ENCODE measurements around the gene SHH. TPM values are rescaled to one million over a fixed set of nuclear protein-coding genes. Genes with fewer than 3 reads are reported as not detected.
"Not testable (repeated sequence)": the region's sequence is repeated elsewhere in the genome, so short reads cannot be mapped to it uniquely, and the experiment has no call there.

SHH gene
- total RNA-seq, 1 experiment from 2014 or later = not detected

DNA sequence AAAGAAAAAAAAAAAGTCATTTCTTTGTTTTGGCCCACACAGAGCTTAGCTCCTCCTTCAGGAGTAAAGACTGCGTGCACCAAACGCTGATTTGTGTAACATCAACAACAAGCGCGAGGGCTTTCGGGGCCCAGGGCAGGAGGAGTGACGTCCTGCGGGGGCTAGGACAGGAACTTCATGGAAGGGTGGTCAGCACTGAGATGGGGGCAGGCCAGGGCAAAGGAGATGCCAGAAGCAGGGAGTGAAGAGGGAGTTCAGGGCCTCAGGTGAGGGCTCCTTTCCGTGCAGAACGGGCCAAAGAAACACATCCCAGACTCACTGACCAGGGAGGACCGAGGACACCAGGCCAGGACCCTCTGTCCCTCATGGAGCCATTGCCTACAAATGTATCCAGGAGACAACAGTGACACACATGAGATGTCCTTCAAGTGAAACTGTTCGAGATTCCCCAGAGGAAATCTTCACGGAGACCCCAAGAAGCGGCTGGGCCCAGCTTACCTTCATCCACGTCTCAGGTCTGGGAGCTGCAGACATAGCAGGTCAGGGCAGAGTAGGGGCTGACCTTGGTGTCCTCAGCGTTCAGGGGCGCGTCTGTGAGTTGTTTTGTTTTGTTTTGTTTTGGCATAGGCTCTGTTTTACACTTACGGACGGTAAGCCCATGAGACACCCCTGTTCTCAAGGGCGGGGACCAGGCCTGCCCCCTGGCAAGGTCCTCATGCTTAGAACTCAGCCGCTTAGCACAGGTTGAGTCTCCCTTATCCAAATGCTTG lies 30.4 kb upstream of the SHH start:
- DNase-seq (ENCODE audit: low read depth) = no peak

DNA sequence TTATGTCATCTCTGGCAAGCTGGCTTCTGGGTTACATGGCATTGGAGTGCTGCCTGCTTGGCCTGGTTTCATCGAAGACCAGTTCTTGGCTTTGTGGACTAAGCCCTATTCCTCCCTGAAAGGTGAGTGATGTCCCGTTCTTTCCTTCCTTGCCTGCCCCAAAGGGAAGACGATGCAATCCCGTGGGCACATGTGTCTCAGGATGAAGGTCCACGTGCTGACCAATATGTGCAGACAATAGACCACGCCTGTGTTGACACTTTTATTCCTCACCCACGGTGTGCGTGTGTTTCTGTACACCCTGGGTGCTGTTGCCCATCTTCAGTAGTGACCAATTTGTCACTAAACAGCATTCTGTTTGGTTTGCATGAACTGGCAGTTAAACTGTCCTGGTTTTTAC lies 28.6 kb upstream of the SHH start:
- DNase-seq (ENCODE audit: low read depth) = no peak

DNA sequence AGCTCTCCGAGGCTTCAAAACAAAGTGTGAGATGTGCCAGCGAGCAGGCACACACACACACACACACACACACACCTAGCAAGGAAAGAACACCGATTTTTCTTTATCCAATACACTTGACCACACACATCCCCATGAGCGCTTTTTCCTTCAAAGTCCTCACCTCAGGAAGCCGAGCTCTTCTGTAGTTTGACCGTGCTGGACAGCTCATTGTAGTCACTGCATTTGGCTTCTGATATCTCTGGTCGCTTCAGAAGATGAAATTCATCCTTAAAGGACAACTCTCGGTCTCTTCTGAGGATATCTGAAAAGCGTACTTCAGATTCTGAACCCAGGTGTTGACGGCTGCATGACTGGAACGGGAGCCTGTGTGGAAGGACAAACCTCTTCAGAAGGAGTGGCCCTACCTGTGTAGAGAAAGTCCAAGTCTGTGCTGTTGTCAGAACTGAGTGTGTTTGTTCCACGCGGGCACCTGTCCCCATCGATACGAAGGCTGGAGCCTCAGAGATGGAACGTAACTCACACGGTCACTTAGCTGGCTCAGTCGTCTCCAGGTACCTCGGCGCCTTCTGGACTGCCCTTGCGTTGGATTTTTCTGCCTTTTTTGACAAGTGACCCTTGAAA lies 28.1 kb upstream of the SHH start:
- no peak for DNase-seq (ENCODE audit: low read depth)

DNA sequence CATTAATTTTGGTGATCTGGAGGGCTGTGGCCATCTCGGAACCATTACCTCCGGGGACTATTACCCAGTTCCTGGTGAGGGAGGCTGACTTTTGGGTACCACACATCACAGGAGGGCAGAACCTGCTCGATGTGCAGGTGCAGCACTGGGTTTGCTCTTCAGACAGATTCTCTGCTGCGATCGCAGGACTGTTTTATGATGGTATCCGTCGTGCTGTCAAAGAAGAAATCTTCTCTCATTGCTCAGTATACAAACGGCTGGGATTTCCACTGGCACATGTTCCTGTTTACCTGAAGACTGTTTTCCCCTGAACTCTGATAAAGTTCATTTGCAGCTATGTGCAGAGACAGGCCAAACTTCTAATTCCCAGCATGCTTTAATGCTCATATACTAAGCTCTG lies 27.2 kb upstream of the SHH start:
- DNase-seq (ENCODE audit: low read depth) = no peak

DNA sequence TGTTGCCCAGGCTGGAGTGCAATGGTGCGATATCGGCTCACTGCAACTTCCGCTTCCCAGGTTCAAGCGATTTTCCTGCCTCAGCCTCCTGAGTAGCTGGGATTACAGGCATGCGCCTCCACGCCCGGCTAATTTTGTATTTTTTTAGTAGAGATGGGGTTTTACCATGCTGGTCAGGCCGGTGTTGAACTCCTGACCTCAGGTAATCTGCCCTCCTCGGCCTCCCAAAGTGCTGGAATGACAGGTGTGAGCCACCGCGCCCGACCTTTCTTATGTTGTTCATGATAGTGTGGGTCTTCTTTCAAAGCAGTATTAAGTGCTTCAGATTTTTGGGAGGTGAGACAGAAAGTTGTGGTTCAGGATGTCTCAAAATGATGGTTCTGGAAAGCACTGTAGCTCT lies 26.0 kb upstream of the SHH start:
- DNase-seq (ENCODE audit: low read depth) = not testable (repeated sequence)

DNA sequence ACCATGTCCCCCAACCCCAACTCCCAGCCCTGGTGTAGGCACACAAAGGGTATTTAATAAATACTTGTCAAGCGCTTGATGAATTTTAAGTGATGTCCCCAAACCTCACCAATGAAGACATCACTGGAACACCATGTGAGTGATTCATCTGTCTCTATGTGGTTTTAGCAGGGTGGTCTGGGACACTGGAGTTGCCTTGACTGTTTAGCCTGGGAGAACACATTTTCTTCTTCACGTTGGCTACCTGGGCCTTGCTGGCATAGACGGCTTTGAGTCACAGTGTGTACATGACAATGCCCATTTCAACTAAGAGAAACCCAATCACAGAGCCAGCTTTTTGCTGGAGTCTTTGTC lies 24.8 kb upstream of the SHH start:
- no peak for DNase-seq (ENCODE audit: low read depth)

DNA sequence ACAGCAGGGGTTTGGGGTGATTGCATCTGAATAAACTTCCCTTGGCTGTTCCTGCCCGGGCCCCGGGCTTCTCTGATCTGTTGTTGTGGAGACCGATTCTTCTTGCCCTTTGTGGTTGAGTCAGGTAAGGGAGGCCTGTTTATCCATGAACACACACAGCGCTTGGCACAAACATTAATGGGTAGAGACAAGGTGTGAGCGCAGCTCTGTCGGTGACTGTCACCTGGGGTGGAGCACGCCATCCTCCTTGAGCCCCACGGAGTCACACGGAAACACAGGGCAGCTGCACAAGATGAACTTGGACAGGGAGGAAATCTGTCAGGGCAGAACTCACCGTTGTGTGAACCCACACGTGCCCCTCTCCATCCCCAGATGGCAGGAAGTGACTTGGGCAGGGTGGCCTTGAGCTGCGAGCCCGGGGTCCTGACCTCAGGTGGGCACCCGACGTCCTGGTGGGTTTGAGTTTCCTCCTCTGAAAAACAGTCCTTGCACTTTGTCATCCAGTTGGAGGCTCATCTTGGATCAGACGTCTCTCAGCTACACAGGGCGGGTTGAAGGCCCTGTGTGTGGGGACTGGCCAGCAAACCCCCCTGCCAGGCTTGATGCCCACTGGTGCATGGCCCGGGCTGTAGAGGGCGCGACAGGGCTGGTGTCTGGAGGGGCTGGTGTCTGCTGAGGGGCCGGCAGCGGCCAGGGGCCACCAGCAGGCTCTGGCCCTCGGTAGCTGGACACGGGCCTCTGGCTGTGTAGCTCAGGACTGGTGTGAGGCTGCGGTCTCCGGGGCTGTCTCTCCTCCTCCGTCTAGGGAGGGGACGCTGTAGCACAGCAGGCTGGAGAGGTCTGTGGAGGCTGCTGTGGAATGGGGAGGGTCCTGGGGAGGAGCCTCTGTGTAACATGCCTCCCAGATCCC lies 24.2 kb upstream of the SHH start:
- no peak for DNase-seq (ENCODE audit: low read depth)

DNA sequence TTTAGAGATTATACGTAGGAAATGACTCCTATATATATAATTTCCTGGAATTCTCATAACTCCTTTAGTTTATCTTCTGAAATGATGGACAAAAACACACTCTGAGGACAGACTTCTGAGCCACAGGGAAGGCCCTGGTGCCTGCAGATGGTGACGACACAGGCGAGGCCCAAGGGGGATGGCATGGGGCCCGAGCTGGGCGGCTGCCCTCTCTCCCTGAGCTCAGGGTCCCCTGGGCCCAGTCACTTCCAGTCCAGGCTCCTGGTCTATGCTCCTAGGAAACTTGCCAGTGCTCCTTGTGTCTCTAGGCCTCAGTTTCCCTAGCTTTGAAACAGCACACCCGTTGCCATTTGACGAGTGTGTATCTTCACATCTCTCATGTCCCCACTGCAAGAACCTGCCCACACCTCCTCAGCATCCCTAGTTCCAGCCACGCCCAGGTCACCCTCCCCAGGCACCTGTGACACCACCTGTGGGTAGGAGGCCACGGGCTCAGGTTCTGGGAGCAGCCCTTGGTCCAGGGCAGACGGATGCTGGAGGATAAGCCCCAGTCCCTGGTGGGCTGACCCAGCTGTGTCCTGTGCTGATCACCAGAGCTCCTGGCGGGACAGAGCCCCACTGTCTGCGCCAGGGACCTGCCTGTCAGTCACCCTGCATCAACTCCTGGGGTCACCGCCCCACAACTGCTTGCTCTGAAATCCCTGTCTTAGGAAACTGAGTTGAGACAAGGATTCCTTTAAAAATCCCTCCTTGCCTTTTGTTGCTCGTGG lies 23.4 kb upstream of the SHH start:
- no peak for DNase-seq (ENCODE audit: low read depth)

DNA sequence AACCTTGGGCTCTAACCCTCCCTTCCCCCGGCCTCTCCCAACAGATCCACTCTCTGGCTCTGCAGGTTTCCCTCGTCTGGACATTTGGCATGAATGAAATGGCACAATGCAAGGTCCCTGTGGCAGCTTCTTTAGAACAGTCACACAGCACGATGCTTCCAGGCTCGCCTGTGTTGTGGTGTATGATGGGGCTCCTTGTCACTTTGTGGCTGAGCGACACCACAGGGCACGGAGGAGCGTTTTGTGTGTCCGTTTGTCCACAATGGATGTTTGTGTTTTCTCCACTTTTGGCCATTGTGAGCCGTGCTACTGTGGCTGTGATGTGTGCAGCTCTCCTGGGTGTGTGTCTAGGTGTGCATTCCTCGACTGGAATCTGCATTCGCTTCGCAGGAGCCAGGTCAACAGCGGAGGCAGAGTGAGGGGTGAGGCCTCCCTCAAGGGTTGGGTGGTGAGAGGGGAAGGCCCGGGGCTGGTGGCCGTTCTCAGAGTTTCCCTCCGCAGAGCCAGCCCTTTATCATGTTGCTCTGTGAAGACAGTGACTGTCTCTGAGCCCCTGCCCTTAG lies 22.3 kb upstream of the SHH start:
- no peak for DNase-seq (ENCODE audit: low read depth)

DNA sequence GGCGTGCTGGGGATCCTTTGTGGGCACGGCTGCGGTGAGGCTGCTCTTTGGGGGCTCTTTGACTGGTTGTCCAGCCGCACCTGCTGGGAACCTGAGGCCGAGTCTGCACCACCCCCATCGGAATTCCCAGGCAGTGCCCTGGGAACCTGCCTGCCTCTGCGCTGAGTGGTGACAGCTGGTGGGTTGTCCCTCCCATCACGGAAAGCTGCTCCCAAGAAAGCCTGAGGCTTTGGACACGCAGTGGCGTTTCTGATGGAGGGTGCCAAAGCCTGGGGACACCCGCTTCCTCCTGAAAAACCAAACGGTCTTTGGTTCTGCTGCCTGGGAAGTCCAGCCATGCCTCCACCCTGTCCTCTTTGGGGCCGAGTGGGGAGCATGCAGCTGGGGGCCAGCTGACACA lies 21.4 kb upstream of the SHH start:
- DNase-seq (ENCODE audit: low read depth) = no peak

DNA sequence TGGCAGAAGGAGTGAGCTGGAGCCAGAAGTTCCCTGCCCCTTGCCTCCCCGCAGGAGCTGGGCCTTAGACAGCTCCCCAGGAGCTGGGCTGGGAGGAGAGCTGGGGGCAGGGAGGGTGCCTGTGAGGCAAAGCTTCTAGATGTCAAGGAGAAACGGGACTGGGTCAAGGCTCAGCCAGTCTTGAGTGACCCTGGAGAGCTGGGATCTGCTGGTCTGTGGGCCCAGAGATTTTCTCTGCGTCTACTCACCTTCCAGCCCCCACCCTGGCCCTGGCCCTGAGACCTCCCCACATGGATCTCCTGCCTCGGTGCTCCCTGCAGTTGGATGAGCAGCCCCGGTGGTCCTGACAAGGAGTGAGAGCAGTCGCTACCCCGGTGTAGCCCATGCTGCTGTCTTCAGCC lies 20.3 kb upstream of the SHH start:
- no peak for DNase-seq (ENCODE audit: low read depth)

DNA sequence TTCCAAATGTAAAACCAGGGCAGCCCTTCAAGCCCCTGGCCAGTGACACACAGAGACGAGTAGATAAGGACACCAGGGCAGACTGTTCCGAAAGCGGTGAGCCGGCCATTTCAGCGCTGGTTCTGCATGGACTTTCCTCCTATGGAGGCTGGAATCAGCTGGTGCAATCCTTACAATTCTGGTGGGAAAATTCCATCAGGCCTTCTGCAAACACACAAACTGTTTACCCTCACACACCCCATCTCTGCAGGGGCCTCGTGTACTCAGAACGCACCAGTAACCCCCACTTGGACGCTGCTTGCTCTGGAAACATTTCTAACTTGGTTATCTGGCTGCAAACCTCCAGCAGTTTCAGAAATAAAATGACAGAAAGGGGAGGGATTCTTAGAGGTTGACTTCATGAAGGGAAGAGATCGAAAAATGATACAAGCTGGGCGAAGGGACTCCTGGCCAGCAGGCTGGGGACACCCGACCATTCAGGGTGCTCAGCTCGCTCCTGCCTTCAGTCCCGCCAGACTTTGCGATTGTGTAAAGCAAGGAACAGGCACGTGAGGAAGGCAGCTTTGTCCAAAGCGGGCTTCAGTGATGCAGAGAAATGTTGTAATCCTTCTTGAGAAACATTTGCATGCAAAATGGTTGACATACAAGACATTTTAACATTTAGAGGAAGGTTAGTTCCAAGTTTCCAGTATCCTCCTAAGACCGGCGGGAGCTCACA lies 19.7 kb upstream of the SHH start:
- no peak for DNase-seq (ENCODE audit: low read depth)

DNA sequence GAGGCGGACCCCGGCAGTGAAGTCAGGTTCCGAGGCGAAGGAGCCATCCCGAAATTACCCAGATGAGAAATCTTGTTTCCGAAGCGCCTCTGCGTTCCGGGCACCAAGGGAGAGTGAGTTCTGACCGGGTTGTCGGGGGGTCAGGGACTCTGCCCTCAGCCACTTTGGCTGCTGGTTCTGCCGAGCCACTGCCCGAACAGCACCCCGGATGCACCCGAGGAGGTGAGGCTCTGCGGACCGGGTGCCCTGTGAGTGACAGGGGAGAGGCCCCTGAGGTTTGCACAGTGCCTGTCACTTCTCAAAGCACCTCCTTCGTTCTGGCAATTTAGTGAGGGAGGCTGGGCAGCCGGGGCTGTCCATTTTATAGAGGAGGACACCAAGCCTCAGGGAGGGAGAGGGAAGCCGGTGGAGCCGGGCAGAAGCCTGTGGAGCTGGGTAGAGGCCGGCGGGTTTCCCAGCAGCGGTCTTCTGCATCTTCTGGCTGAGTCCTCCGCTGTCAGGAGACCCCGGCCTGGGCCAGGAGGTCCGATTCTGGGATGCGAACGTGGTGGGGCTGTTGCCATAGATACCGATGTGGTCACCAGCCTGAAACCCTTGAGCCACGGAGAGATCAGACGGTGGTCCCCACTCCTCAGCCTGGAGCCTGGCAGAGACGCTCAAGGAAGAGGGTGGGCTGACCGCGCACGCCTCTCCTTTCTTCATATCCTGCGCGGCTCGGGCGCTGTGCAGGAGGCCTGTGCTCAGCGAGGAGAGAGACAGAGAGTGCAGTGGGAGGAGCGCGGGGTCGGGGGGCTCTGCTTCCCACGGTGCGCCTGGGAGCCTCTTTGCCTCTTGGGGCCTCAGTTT lies 18.9 kb upstream of the SHH start:
- no peak for DNase-seq (ENCODE audit: low read depth)

DNA sequence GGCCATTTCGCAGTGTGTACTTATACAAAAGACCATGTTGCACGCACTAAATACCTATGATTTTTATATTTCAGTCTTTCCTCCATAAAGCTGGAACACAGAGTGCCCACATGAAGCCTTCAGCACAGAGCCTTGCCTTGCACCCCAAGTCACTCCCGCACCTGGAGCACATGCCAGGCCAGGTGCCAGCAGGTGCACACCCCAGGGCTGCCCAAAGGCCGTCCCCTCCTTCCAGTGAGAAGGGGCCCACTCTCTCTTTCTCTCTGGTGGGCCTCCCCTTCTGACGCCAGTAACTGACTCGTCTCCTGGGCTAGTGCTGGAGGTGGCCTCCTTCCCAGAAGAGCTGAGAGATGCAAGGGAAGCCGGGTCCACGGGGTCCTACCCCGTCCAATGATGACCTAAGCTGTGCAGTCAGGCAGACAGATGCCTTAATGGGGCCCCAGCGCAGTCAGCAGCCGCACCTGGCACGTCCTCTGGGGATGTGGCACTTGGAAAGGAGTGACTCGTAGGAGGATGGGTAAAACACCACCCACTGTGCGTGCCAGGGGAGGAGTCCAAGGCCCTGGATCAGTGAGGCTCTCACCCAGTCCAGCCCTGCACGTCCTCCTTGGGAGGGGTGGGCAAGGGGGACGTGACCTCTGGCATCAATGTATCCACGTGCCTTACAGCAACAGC lies 17.7 kb upstream of the SHH start:
- DNase-seq (ENCODE audit: low read depth) = no peak

DNA sequence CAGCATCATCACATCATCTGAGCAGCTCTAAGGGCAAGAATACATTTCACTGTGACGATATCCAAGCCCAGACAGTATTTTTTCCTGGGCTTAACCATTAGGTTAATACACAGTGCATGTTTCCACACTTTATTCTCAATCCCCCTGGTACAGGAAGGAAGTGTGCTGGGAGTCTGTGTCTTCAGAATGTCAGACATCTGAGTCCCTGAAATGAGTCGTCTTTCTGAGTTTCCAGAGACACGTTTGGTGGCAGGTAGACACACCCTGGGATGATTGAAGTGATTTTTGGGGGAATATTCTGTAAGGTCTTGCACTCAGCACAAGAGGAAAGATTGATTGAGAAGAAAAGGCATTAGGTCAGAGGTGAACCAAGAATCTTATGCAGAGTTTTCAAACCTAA lies 13.1 kb upstream of the SHH start:
- DNase-seq (ENCODE audit: low read depth) = no peak

DNA sequence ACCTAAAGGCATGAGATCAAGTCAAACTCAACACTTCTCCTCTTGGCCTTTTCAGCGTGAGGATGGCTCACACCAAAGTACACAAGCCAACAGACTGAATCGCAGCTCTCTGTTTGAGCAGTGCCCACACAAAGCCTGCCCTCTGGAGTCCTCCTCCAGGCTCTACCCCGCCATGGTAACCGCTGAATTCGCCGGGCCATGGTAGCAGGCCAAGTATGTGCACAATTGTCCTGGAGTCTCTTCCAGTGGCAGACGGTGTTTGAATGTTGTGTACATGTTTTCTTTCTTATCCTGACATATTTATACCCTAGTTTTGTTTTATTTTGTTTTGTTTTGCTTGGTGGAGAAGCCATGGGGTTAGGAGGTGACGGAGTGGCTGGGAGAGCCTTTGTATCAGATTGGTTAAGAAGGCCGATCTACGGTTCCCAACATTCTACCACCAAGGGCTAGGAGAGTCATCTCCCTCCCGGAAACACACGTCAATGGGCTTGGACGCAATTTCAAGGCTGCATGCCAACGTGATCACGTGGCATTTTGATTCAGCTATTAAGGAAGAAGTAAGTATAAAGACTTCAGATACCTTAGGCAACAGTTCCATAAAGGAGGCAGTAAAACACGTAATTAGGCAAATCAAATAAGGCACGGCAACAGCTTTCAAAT lies 12.1 kb upstream of the SHH start:
- peak; percentile 87 for DNase-seq (ENCODE audit: low read depth)

DNA sequence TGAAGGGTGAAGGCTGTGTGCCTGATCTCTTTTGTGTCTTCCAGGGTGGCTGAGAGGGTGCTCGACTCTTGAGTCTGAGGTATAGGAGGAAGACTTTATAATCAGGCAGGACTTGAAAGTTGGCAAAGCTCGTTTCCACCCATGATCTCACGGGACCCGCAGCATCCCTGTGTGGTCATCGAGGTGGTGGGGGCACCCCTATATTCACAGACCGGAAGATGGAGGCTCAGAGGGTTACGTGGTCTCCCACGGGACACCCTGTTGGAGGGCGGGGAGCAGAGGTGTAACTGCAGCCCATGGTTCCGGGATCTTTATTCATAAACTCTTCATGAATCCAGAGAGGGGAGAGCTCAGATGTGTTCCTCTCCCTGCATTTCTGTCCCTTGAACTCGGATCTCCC lies 9.6 kb upstream of the SHH start:
- no peak for DNase-seq (ENCODE audit: low read depth)

DNA sequence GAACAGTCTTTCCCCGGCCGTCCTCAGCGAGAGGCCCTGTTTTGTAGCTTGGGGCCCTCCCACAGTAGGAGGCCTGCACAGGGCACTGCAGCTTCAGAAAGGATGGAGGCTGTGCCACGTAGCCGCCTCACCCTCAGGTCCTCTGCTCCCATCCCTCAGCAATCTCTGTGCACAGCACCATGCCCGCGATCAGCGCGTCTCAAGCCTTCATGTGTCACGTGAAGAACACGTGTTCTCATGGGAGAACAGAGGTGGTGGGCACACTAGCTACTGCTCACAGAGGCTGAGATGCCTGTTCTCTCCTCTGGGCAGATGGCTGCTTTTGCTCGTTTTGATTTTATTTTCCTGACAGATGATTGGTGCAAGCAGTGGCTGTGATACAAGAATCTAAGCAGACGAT lies 8.5 kb upstream of the SHH start:
- no peak for DNase-seq (ENCODE audit: low read depth)

DNA sequence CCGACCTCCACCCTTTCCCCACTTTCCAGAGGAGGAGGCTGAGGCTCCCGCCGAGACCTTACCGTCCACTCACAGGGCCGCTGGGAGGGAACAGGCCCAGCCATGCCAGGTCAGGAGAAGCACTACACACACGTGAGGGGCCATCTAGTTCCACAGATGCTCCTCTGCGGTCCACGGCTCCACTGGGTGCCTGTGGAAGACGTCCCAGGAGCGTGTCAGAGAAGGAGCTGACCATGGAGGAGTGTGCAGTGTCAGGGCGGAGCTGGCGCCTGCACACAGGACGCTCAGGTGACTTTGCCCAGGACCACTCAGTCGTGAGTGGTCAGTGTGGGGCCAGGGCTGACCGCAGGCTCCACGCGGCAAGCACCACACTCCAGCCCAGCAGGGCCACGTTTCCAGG lies 8.0 kb upstream of the SHH start:
- no peak for DNase-seq (ENCODE audit: low read depth)

Measured in M059J (cell line).